WTC11 (cell line): ENCODE data around the gene AGAP1. TPM values are rescaled to one million over a fixed set of nuclear protein-coding genes. Genes with fewer than 3 reads are reported as not detected.

Source experiments
- ATAC-seq: fragments of 200-7000 bp; cut with Tn5 transposase; 2 replicates; pipeline ENCODE4 v1.10.0; 2021; ENCODE audit warnings: mild to moderate bottlenecking, moderate library complexity
- CTCF ChIA-PET: fragments of 300-600 bp; sonication (Branson Sonifier 250); formaldehyde crosslinking; loops from one replicate; lab custom pipeline; 2021; ENCODE audit warnings: antibody characterized with exemption; lab: Charles Lee
- POLR2A ChIA-PET: fragments of 350-600 bp; sonication (Branson Sonifier 250); formaldehyde crosslinking; loops from one replicate; lab custom pipeline; 2021; ENCODE audit warnings: antibody characterized with exemption; lab: Charles Lee
- DNase-seq: peaks from one replicate; pipeline ENCODE4 v3.0.0; 2021; ENCODE audit warnings: low spot score
- H3K27ac Mint-ChIP-seq: 2 replicates; pipeline ENCODE4 v1.8.0; 2021; ENCODE audit warnings: mixed read lengths
- H3K27me3 Mint-ChIP-seq: 2 replicates; pipeline ENCODE4 v1.8.0; 2021; ENCODE audit warnings: low read depth, mild to moderate bottlenecking, moderate library complexity, mixed read lengths
- H3K36me3 Mint-ChIP-seq: 2 replicates; pipeline ENCODE4 v1.8.0; 2021; ENCODE audit warnings: mixed read lengths
- H3K4me1 Mint-ChIP-seq: 2 replicates; pipeline ENCODE4 v1.8.0; 2022; ENCODE audit warnings: mixed read lengths
- H3K4me3 Mint-ChIP-seq: 2 replicates; pipeline ENCODE4 v1.8.0; 2021; ENCODE audit warnings: mild to moderate bottlenecking, moderate library complexity, mixed read lengths
- H3K9me3 Mint-ChIP-seq: 2 replicates; pipeline ENCODE4 v1.8.0; 2021; ENCODE audit warnings: mixed read lengths
- ATF2 ChIP-seq: sonication (generic); formaldehyde crosslinking; IDR thresholded peaks from 2 replicates; pipeline ENCODE4 v1.8.1; 2022; ENCODE audit warnings: low read depth, missing genetic modification reagents, borderline replicate concordance
- CDX4 ChIP-seq: fragments of 250-450 bp; sonication (Bioruptor Pico); IDR thresholded peaks from 2 replicates; pipeline ENCODE4 v1.9.0; 2021; ENCODE audit warnings: moderate library complexity, mild to moderate bottlenecking, inconsistent platforms, borderline replicate concordance
- ELF4 ChIP-seq: sonication (generic); formaldehyde crosslinking; IDR thresholded peaks from 2 replicates; pipeline ENCODE4 v1.8.1; 2022; ENCODE audit warnings: low read depth, mild to moderate bottlenecking, moderate library complexity, missing genetic modification reagents
- ESRRA ChIP-seq: sonication (generic); formaldehyde crosslinking; IDR thresholded peaks from 2 replicates; pipeline ENCODE4 v1.8.1; 2022; ENCODE audit warnings: mild to moderate bottlenecking, missing genetic modification reagents, borderline replicate concordance
- FOXP4 ChIP-seq: sonication (generic); formaldehyde crosslinking; IDR thresholded peaks from 2 replicates; pipeline ENCODE4 v1.8.0; 2022; ENCODE audit warnings: mild to moderate bottlenecking, missing genetic modification reagents
- IRF1 ChIP-seq: sonication (generic); formaldehyde crosslinking; IDR thresholded peaks from 2 replicates; pipeline ENCODE4 v1.8.0; 2023; ENCODE audit warnings: missing genetic modification reagents
- JUN ChIP-seq: sonication (generic); formaldehyde crosslinking; IDR thresholded peaks from 2 replicates; pipeline ENCODE4 v1.8.0; 2023; ENCODE audit warnings: mild to moderate bottlenecking, missing genetic modification reagents
- MLX ChIP-seq: sonication (generic); formaldehyde crosslinking; IDR thresholded peaks from 2 replicates; pipeline ENCODE4 v1.8.1; 2023; ENCODE audit warnings: mild to moderate bottlenecking, missing genetic modification reagents, moderate library complexity
- OVOL2 ChIP-seq: fragments of 250-450 bp; sonication (Bioruptor Pico); IDR thresholded peaks from 2 replicates; pipeline ENCODE4 v1.9.0; 2021; ENCODE audit warnings: mild to moderate bottlenecking, borderline replicate concordance
- RORB ChIP-seq: fragments of 250-450 bp; sonication (Bioruptor Pico); IDR thresholded peaks from 2 replicates; pipeline ENCODE4 v1.9.0; 2021; ENCODE audit warnings: mild to moderate bottlenecking
- SMAD3 ChIP-seq: sonication (generic); formaldehyde crosslinking; IDR thresholded peaks from 2 replicates; pipeline ENCODE4 v1.8.0; 2022; ENCODE audit warnings: missing genetic modification reagents, mild to moderate bottlenecking, borderline replicate concordance
- TEAD1 ChIP-seq: sonication (generic); formaldehyde crosslinking; IDR thresholded peaks from 2 replicates; pipeline ENCODE4 v1.8.0; 2022; ENCODE audit warnings: mild to moderate bottlenecking, missing genetic modification reagents
- USF1 ChIP-seq: sonication (generic); formaldehyde crosslinking; IDR thresholded peaks from 2 replicates; pipeline ENCODE4 v1.8.0; 2022; ENCODE audit warnings: mild to moderate bottlenecking, missing genetic modification reagents
- USF2 ChIP-seq: sonication (generic); formaldehyde crosslinking; IDR thresholded peaks from 2 replicates; pipeline ENCODE4 v1.8.1; 2023; ENCODE audit warnings: mild to moderate bottlenecking, missing genetic modification reagents, moderate library complexity
- ZMAT4 ChIP-seq: fragments of 250-450 bp; sonication (Bioruptor Pico); IDR thresholded peaks from 2 replicates; pipeline ENCODE4 v1.9.0; 2021; ENCODE audit warnings: mild to moderate bottlenecking
- ZNF232 ChIP-seq: sonication (generic); formaldehyde crosslinking; IDR thresholded peaks from 2 replicates; pipeline ENCODE4 v1.8.0; 2022; ENCODE audit warnings: mild to moderate bottlenecking, missing genetic modification reagents
- ZNF416 ChIP-seq: fragments of 250-450 bp; sonication (Bioruptor Pico); IDR thresholded peaks from 2 replicates; pipeline ENCODE4 v1.9.0; 2021; ENCODE audit warnings: mild to moderate bottlenecking, inconsistent platforms
- ZNF425 ChIP-seq: fragments of 250-450 bp; sonication (Bioruptor Pico); conservative IDR thresholded peaks from 2 replicates; pipeline ENCODE4 v1.9.0; 2021; ENCODE audit warnings: mild to moderate bottlenecking
- ZNF512 ChIP-seq: sonication (generic); formaldehyde crosslinking; IDR thresholded peaks from 2 replicates; pipeline ENCODE4 v1.8.1; 2022; ENCODE audit warnings: missing genetic modification reagents, borderline replicate concordance
- ZNF671 ChIP-seq: fragments of 250-450 bp; sonication (Bioruptor Pico); IDR thresholded peaks from 2 replicates; pipeline ENCODE4 v1.8.0; 2021; ENCODE audit warnings: mild to moderate bottlenecking
- total RNA-seq: library from RNA; stranded (reverse); gene quantifications from 3 replicates; pipeline ENCODE4 v1.2.3, GENCODE V29; 2021

Gene AGAP1
- total RNA-seq, 1 experiment from 2014 or later: 49.3 TPM

GRCh38 chr2:236095504-236095903 lies 601.7 kb downstream of the AGAP1 start (continued):
- no peak for TF ChIP-seq ZNF425 (CRISPR knock-in tag)

- ChIA-PET CTCF (interaction anchor here (0.6 kb wide), 1 partner anchor 76 kb away, joined by 3 read pairs; no protein-coding TSS in a partner anchor), POLR2A (no interaction called here)
- H3K9me3 Mint-ChIP-seq: no peaks in the 10 kb centered on the region
- no peaks in the 10 kb centered on the region for H3K36me3 Mint-ChIP-seq
- H3K4me1 Mint-ChIP-seq: peaks cover 21% of the 10 kb centered on the region
- ATAC-seq (peak; percentile 91), DNase-seq (no peak)
- peak overlapping the region; percentile 86 for H3K27ac Mint-ChIP-seq
- H3K4me3 Mint-ChIP-seq: no peak overlapping the region
- no peaks in the 10 kb centered on the region for H3K27me3 Mint-ChIP-seq
- TF ChIP-seq CDX4 (CRISPR knock-in tag) (no peak), SMAD3 (CRISPR knock-in tag) (no peak), ESRRA (CRISPR knock-in tag) (no peak), USF1 (CRISPR knock-in tag) (no peak), ZNF671 (CRISPR knock-in tag) (no peak), IRF1 (no peak), ZMAT4 (CRISPR knock-in tag) (no peak), OVOL2 (CRISPR knock-in tag) (no peak), ZNF232 (CRISPR knock-in tag) (no peak), ZNF425 (CRISPR knock-in tag) (no peak), ELF4 (no peak), FOXP4 (CRISPR knock-in tag) (no peak), ZNF416 (no peak), RORB (CRISPR knock-in tag) (no peak), TEAD1 (CRISPR knock-in tag) (no peak), MLX (CRISPR knock-in tag) (no peak), JUN (no peak), ZNF512 (no peak), USF2 (CRISPR knock-in tag) (no peak), ATF2 (CRISPR knock-in tag) (no peak)
These were observed 607.6 kb downstream of the AGAP1 start for GRCh38 chr2:236101311-236101950.
